Stimulated activated CD4-positive, alpha-beta T cell treated with anti-CD3 and anti-CD28 coated beads, Interleukin-12 subunit alpha, Interleukin-12 subunit beta, amount 100 ng/mL, for 24 hours (primary cell): ENCODE data around the gene THBS2.

Experiments
- DNase-seq, 2 experiments: peaks; one replicate each; pipeline ENCODE4 v3.0.0-alpha.2; 2020; ENCODE audit warnings: low read depth in 2 of 2

The THBS2 gene

DNA sequence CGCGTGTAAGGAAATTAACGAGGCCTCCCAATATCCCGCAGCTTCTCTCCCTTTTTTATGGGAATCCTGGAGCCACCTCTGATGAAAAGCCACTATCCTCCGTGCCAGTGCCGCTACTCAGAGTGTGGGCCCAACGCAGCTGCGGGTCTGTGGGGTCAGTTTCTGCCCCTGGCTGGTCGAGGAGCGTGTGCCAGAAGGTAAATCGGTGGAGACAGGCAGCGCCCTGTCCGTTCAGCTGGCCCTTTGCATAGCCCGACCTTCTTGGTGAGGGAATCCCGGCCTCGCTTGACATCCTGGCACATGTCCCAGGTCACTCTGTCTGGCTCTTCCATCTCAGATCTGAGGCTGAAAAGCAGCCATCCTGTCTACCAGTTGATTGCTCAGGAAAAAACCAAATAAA, 4.6 kb downstream of the THBS2 start:
- no peak for DNase-seq

- DNase-seq: no peak
Measured at GRCh38 chr6:169248521-169248971, 5.1 kb downstream of the THBS2 start.

DNA sequence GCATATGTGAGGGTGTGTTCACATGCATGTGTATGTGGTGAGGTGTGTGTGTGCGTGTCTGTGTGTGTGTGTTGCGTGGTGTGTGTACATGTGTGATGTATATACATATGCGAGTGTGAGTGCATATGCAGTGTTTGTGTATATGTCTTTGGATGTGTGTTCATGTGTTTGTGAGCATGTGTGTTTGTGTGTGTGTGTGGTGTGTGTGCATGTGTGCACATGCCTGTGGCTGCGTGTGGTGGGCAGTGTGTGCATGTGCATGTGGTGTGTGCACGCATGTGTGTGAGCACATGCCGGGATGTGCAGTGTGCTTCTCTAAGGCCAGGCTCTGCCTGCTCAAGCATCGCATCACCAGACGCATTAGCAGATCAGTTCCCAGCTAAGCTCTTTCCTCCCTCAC, 5.7 kb downstream of the THBS2 start:
- DNase-seq: no peak

DNA sequence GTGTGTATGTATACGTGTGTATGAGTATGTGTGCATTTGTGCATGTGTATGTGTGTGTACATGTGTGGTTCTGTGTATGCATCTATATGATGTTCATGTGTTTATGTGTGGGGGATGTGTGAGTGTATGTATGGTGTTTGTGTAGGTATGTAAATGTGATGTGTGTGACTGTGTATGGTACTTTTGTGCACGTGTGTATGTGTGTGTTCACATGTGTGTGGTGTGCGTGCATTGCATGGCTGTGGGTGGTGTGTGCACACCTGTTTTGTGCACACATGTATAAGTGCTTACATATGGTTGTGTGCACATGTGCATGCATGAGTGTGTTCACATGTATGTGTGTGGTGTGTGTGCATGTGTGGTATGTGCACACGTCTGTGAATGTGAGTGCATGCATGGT, 6.2 kb downstream of the THBS2 start:
- DNase-seq: no peak

DNA sequence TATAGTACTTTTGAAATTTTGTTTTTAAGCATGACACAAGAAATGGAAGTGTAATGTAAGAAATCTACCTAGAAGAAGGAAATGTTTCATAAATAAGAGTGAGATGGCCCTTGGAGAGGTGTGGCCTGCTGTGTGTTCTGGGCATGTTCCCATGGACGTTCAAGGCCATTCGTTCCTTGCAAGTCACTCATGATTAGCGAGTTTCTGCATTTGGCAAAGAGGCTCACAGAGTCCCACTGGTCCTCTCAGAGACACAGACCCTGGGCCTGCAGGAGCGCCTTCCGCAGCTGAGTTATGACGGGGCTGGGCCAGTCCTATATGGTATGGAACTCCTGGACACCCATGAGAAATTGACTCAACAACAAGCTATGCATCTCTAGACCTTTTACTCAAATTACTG, 7.2 kb downstream of the THBS2 start:
- DNase-seq: no peak

DNA sequence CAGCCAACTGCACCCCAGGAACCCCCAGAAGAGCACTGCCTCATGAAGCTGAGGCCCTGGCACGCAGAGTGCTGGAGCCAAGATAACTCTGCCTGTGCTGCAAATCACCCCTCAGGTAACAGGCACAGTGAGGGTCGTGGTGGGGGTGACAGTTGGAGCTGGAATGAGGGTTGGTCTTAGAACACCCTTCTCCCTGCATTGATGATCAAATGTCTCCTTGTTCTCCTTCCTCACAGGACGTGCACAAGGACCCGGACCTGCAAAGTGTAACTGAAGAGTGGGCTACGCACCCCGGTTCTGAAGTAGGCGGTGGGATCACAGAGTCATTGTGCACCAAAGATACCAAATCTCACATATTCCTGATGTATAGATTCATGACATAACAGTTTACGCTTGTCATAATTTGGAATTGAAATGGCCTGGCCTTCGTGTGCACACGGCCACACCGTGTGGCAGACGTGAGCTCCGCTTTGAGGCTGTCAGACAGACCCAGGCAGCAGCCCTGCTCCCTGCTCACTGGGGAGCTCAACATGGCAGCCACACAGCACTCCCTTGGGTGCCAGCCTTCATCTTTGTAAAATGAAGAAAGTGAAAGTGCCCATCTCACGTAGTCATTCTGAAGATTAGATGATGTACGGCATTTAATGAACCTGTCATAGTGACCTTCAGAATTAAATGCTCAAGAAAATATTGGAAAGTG, 8.8 kb downstream of the THBS2 start:
- DNase-seq: no peak

GRCh38 chr6:169243661-169244060, 10.0 kb downstream of the THBS2 start:
- no peak for DNase-seq

GRCh38 chr6:169243186-169243585, 10.5 kb downstream of the THBS2 start:
- no peak for DNase-seq

GRCh38 chr6:169241688-169242350, 11.8 kb downstream of the THBS2 start:
- no peak for DNase-seq

DNA sequence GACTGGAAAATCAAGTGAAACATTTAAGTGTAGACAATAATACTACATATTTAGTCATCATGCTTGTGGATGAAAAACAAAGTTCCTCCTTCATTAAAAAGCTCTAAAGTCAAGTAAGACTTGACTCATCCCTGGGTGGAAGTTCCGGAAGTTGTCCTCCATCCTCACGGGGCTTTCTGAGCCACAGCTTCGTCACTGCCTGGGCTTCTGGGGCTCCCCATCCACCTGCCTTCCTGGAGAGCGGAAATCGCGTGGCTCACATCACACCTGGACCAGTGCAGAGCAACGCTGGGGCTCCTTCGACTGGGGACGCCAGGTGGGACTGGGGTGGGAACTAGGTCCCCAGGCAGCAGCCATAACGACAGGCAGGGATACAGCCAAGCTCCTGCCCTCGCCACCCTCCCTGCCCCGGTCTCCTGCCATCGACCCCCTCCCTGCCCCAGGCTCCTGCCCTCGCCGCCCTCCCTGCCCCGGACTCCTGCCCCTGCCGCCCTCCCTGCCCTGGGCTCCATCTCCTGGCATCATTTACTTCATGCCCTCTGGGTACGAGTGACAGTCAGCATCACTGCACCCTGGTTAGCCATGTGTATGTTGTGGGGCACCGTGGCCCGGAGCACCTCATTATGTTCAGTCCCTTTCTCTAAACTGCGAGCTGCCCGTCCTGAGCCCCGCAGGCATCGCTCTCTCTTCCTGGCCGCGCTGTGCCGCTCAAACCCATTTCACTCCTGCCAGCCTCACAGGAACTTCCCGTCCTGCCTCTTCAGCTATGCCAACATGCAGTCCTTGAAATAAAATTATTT, 12.9 kb downstream of the THBS2 start:
- DNase-seq: no peak

- DNase-seq: no peak
Measured at GRCh38 chr6:169240125-169240524, 13.5 kb downstream of the THBS2 start.

DNA sequence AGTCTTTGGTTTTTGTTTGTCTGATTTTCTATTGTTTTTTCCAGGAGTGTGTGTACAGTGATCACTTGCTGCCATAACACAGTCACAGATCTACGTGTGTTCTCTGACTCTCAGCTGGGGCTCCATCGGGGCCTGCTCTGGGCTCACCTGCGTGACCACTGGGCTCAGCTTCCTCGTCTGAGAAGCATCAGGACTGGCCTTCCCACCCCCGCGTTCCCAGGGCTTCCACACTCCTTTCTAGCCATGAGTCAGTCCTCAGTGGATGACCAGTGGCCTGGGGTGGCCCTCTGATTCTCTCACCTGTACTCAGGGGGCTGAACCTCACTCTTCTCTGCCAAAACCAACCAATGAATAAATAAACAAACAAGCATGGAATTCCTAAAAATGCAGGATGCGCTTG, 14.5 kb downstream of the THBS2 start:
- no peak for DNase-seq

DNA sequence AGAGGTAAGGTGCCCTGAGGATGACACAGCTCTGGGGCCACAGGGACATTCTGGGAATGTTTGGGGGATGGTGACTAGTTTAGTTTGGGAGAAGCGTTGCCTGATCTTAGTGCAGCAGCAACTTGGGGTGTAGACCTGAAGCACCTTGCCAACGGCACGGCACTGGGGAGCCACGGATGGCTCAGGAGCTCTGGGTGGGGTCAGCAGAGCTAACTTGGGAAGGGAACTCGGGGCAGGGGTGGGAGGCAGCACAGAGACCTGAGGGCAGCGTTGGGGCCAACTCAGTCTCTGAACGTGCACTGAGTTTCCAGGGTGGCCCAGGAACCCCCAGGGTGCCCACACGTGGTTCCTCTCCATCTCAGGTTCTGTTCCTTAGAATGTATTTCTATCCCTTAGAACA, 14.9 kb downstream of the THBS2 start:
- DNase-seq: no peak

GRCh38 chr6:169237496-169238134, 16.0 kb downstream of the THBS2 start:
- no peak for DNase-seq

DNA sequence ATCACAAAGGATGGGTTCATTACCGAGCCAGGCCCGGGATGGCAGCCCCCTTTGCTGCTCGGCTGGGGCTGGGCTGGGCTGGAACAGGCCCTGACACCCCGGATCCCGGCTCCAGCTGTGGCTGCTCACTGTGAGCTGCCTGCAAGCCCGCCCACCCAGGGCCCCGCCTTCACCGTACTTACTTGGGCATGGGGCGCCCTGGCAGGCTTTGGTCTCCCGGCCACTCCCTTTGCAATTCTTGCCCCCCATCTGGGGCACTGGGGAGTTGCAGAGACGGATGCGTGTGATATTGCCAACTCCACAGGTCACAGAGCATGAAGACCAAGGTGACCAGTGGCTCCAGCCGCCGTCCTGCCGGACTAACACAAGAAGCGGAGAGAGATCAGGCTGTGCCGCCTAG, 16.7 kb downstream of the THBS2 start:
- DNase-seq: no peak

DNA sequence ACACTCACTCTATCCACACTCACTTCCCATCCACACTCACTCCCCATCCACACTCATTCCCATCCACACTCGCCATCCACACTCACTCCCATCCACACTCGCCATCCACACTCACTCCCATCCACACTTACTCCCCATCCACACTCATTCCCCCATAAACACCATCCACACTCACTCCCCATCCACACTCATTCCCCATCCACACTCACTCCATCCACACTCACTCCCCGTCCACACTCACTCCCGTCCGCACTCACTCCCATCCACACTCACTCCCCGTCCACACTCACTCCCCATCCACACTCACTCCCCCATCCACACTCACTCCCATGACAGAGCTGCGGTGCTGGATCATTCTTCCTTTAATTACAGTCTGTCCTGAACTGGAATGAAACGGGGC, 17.1 kb downstream of the THBS2 start:
- no peak for DNase-seq

DNA sequence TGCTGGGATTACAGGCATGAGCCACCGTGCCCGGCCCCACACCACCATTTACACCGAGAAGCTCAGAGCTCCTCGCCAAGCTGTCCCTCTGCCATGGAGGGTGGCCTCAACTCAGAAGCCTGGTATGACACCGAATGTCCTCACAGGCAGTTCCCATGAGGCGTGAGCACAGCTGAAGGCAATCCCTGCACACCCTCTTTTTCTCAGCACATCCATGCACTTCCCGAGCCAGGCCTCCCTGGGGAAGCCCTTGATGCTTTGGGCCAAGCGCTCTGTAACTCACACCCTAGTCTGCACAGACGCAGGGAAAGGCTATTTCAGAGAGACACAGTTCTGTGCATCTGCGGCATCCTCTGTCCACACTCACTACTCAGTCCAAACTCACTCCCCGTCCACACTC, 18.4 kb downstream of the THBS2 start:
- DNase-seq: no peak

DNA sequence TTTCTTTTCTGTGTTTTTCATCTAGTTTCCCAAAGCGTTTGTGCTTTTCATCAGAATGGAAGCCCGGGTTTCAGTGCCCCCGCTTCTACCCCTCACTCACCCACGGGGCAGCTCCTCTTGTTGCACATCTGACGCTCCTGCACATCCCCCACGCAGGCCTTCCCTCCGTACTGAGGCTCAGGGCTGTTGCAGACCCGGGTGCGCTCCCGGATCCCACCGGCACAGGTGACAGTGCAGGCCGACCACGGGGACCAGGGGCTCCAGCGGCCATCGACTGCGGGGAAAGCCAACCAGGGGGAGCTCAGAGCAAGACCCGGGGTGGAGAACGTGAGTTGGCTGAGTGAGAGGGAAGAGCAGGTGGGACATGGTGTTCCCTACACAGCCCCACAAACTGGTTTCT, 19.0 kb downstream of the THBS2 start:
- no peak for DNase-seq

DNA sequence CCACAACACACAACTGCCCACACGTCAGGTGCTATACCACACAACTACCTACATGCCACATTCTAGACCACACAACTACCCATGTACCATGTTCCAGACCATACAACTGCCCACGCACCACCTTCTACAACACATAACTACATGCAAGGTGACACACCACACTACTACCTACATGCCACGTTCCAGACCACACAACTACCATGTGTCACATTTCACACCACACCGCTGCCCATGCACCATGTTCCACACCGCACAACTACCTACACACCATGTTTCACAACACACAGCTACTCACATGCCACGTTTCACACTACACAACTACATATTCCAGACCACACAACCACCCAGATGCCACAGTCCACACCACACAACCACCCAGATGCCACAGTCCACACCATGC, 19.8 kb downstream of the THBS2 start:
- no peak for DNase-seq

DNA sequence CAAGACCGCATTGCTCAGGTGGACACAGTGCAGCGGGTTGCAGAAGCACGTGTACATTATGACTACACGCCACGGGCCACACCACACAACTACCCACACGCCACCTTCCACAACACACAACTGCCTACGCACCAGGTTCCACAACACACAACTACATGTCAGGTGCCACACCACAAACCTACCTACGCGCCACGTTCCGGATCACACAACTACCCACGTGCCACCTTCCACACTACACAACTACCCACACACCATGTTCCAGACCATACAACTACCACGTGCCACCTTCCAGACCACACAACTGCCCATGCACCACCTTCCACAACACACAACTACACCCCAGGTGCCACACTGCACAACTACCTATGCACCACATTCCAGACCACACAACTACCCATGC, 20.5 kb downstream of the THBS2 start:
- DNase-seq: no peak

GRCh38 chr6:169232507-169232931, 21.1 kb downstream of the THBS2 start:
- DNase-seq: no peak

DNA sequence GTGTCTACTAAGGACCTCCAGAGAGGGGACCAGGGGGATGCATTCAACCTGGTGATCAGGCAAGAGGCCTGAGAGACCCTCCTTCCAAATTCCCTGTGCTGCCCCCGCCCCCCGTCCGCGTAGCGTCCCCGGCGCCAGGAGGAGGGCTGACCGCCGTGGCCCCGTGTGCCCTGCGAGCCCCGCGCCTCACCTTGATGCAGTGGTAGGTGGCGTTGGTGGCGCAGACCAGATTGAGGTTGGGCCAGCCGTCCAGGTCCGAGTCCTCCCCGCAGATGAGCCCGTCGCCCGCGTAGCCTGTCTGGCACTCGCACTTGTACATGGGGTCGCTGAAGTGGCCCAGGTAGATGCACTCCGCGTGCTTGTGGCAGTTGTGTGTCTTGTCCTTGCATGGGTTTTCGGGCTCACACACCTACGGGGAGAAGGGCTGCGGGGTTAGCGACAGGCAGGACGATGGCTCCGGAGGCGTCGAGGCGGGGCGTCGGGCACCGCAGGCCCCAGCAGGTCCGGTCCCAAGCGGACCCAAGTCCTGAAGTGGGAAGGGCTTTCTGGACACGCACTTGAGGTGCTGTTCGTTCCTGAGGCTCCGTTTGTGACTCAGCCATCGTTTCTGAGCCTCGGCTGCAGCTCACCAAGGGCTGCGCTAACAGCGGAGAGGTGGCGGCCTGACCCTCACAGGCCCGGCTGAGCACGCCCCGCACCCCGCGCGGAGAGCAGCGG, 21.7 kb downstream of the THBS2 start:
- no peak for DNase-seq
